ENCODE data around the gene CPSF3. TPM values are rescaled to one million over a fixed set of nuclear protein-coding genes. Genes with fewer than 3 reads are reported as not detected.

CPSF3 gene
- total and polyA plus RNA-seq, 9 of the 15 experiments (the other 6 are each of a cell fraction or from before 2014, with no cell fraction given): 54.2 to 151 (median 94.5) TPM

DNA sequence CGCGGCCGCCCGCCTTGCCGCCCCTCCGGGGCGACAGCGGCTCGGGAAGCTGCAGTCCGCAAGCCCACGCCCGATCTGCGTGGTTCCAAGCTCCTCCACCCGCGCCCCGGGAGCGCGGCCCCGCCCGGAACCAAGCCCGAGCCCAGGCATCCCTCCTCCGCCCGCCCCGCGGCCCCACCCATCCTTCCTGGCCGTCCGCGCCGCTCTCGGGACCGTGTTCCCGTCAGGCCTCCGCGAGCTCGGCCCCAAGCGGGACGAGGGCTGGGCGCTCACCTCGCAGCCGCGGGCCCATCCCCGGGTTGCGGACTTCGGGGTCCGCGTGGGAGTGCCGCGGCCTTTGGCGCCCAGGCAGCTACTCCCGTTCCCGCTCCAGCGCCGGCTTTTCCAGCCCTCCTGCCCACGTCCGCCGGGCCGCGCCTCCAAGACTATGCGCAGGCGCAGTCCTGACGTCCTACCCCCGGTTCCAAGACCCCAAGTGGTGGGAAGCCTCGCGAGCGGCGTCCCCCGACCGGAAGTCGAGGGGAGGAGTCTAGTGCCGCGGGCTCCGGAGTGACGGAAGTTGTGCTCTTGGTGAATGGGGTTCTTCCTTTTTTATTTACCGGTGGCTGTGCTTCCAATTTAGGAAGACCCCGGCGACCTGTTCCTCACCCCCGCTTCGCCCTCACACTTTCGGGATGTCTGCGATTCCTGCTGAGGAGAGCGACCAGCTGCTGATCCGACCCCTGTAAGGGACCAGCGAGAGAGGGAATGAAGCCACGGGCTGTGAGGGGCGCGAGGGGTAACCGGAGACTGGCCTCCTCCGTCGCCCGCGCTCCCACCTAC lies at the start of gene CPSF3, which contains the start of gene ITGB1BP1 (continued):
- TF ChIP-seq, protein P1, sequence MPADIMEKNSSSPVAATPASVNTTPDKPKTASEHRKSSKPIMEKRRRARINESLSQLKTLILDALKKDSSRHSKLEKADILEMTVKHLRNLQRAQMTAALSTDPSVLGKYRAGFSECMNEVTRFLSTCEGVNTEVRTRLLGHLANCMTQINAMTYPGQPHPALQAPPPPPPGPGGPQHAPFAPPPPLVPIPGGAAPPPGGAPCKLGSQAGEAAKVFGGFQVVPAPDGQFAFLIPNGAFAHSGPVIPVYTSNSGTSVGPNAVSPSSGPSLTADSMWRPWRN (IDR thresholded peaks at IDR 0.05; ENCODE audit: low read depth): no peak
- TF ChIP-seq SMAD3 (CRISPR knock-in tag; conservative IDR thresholded peaks at IDR 0.05) (no peak), SRF (CRISPR knock-in tag; IDR thresholded peaks at IDR 0.05) (no peak), TAL1 (IDR thresholded peaks at IDR 0.05) (no peak), ZNF124 (CRISPR knock-in tag; IDR thresholded peaks at IDR 0.05) (no peak), RCOR1 (IDR thresholded peaks at IDR 0.05; ENCODE audit: borderline replicate concordance in 1 of 2, low read depth in 2 of 2, low read length in 2 of 2) (peak in 1 of 2 experiments; percentile 53; a peak in 1 of 4 replicates), SUPT5H (IDR thresholded peaks at IDR 0.05) (peak; percentile 86), YBX1 (IDR thresholded peaks at IDR 0.05) (no peak), SREBF2 (CRISPR knock-in tag; IDR thresholded peaks at IDR 0.05) (no peak), ERF (CRISPR knock-in tag; IDR thresholded peaks at IDR 0.05) (0 out of 2 replicates have a peak, but pooled peaks have one; percentile 38), SRSF3 (IDR thresholded peaks at IDR 0.05; ENCODE audit: insufficient read depth, low read length) (0 out of 2 replicates have a peak, but pooled peaks have one; percentile 43), ZNF324 (CRISPR knock-in tag; IDR thresholded peaks at IDR 0.05) (no peak), ZKSCAN8 (CRISPR knock-in tag; IDR thresholded peaks at IDR 0.05) (no peak), CTBP1 (IDR thresholded peaks at IDR 0.05; ENCODE audit: borderline replicate concordance) (peak; percentile 96), ESRRA (IDR thresholded peaks at IDR 0.05; ENCODE audit: borderline replicate concordance, low read depth) (peak; percentile 66), FOXK2 (conservative IDR thresholded peaks at IDR 0.05 in 1 of 2, IDR thresholded peaks at IDR 0.05 in 1 of 2; ENCODE audit: low read depth in 2 of 2) (peak; percentile 68 to 76)
- TF ChIP-seq, protein P2, sequence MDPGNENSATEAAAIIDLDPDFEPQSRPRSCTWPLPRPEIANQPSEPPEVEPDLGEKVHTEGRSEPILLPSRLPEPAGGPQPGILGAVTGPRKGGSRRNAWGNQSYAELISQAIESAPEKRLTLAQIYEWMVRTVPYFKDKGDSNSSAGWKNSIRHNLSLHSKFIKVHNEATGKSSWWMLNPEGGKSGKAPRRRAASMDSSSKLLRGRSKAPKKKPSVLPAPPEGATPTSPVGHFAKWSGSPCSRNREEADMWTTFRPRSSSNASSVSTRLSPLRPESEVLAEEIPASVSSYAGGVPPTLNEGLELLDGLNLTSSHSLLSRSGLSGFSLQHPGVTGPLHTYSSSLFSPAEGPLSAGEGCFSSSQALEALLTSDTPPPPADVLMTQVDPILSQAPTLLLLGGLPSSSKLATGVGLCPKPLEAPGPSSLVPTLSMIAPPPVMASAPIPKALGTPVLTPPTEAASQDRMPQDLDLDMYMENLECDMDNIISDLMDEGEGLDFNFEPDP (CRISPR knock-in tag; IDR thresholded peaks at IDR 0.05): no peak
- TF ChIP-seq, protein P3, sequence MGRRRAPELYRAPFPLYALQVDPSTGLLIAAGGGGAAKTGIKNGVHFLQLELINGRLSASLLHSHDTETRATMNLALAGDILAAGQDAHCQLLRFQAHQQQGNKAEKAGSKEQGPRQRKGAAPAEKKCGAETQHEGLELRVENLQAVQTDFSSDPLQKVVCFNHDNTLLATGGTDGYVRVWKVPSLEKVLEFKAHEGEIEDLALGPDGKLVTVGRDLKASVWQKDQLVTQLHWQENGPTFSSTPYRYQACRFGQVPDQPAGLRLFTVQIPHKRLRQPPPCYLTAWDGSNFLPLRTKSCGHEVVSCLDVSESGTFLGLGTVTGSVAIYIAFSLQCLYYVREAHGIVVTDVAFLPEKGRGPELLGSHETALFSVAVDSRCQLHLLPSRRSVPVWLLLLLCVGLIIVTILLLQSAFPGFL (CRISPR knock-in tag; IDR thresholded peaks at IDR 0.05): no peak
- TF ChIP-seq, protein P4, sequence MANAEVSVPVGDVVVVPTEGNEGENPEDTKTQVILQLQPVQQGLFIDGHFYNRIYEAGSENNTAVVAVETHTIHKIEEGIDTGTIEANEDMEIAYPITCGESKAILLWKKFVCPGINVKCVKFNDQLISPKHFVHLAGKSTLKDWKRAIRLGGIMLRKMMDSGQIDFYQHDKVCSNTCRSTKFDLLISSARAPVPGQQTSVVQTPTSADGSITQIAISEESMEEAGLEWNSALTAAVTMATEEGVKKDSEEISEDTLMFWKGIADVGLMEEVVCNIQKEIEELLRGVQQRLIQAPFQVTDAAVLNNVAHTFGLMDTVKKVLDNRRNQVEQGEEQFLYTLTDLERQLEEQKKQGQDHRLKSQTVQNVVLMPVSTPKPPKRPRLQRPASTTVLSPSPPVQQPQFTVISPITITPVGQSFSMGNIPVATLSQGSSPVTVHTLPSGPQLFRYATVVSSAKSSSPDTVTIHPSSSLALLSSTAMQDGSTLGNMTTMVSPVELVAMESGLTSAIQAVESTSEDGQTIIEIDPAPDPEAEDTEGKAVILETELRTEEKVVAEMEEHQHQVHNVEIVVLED (CRISPR knock-in tag; IDR thresholded peaks at IDR 0.05): peak; percentile 45; the same call in 1 of the 2 replicates
- TF ChIP-seq, protein P5, sequence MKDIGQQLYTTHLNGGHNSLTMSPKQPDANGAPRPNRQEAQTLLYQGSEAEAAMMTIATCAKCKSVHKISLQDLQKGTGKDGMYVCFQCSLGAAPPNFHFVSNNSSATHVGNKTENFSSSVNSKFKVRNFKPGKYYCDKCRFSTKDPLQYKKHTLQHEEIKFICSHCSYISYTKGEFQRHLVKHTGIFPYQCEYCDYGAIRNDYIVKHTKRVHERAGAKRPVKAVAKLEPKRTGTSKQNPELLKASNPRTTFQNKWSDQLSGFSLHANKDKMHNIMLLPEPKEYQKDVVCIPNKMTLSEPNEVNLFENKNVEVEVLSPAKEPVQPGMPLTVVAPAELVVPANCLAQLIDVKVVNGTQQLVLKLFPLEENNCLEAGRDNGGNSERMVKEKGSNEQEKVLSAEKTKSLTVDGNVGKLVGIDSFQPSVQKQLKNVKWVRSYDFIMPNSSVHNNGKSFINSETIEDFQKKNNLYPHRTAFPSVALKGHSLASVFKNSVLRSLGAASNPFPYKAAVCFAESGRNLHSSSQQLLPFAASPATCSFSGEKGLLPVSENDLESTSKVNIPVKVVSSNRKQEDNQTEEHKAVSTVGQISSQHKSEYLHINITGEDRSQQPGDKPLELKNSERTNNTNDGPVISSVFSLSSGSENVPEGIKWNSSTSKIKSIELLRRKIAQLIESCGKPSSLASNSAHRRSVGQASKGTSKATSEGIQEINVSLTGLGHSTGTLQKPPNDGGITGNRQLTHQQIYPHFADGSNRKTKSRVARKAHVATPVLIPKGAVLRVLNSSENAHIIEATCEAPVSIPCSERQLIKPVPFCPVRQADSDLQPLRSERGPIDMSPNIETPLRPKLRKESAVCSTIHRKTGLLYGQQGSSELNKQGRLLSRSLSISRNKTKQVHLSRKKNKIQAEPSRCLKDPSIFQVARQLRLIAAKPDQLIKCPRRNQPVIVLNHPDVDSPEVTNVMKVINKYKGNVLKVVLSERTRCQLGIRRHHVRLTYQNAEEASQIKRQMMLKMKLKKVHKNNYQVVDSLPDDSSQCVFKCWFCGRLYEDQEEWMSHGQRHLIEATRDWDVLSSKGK (CRISPR knock-in tag; IDR thresholded peaks at IDR 0.05): no peak
